HG03066 (cell line): ENCODE measurements around the gene VGLL4.
A peak's percentile ranks its signal among the peaks of the same experiment; 100 is the strongest.

ENCODE experiments used
- ATAC-seq: cut with Tn5 transposase; IDR thresholded peaks from one replicate; pipeline ENCODE4 v1.9.1; 2021; ENCODE audit warnings: low read depth; ENCODE audit not compliant: unreplicated experiment

Gene VGLL4

GRCh38 chr3:11629716-11630115 is 14.0 kb downstream of the VGLL4 start:
- ATAC-seq, result no peak

GRCh38 chr3:11627612-11628011 is 16.1 kb downstream of the VGLL4 start:
- ATAC-seq, result no peak

- peak; percentile 75 for ATAC-seq
Observed at GRCh38 chr3:11626084-11626463, 17.6 kb downstream of the VGLL4 start.

GRCh38 chr3:11625376-11626083 is 18.2 kb downstream of the VGLL4 start:
- no peak for ATAC-seq

- no peak for ATAC-seq
Observed at GRCh38 chr3:11624704-11625375, 18.9 kb downstream of the VGLL4 start.

- no peak for ATAC-seq
Observed at GRCh38 chr3:11624161-11624560, 19.6 kb downstream of the VGLL4 start.

- ATAC-seq, result no peak
Observed at GRCh38 chr3:11622586-11623550, 20.8 kb downstream of the VGLL4 start.

GRCh38 chr3:11621077-11621476 is 22.6 kb downstream of the VGLL4 start:
- ATAC-seq, result no peak

GRCh38 chr3:11619946-11620652 is 23.6 kb downstream of the VGLL4 start:
- no peak for ATAC-seq

- ATAC-seq, result no peak
Observed at GRCh38 chr3:11619461-11619860, 24.3 kb downstream of the VGLL4 start.

- ATAC-seq, result no peak
Observed at GRCh38 chr3:11618904-11619303, 24.8 kb downstream of the VGLL4 start.

- ATAC-seq, result no peak
Observed at GRCh38 chr3:11616551-11616950, 27.2 kb downstream of the VGLL4 start.

GRCh38 chr3:11613851-11614487 is 29.7 kb downstream of the VGLL4 start:
- no peak for ATAC-seq

GRCh38 chr3:11613319-11613718 is 30.4 kb downstream of the VGLL4 start:
- ATAC-seq, result no peak

- ATAC-seq, result no peak
Observed at GRCh38 chr3:11612515-11613188, 31.1 kb downstream of the VGLL4 start.

GRCh38 chr3:11611341-11611799 is 32.3 kb downstream of the VGLL4 start:
- ATAC-seq, result no peak

- no peak for ATAC-seq
Observed at GRCh38 chr3:11610700-11611275, 32.9 kb downstream of the VGLL4 start.

- ATAC-seq, result no peak
Observed at GRCh38 chr3:11610044-11610671, 33.6 kb downstream of the VGLL4 start.

GRCh38 chr3:11609481-11609880 is 34.2 kb downstream of the VGLL4 start:
- ATAC-seq, result no peak
